GM10248 (cell line): ENCODE results near the gene AP2B1.

ENCODE experiments used
- CTCF ChIA-PET: fragments of 300-600 bp; sonication (Branson Sonifier 250); formaldehyde crosslinking; extraction: SDS; loops from one replicate; lab custom pipeline; 2021; ENCODE audit warnings: antibody characterized with exemption; lab: Yijun Ruan, JAX
- POLR2A ChIA-PET: fragments of 350-650 bp; sonication (Branson Sonifier 250); formaldehyde crosslinking; extraction: SDS; loops from one replicate; lab custom pipeline; 2020; ENCODE audit warnings: antibody characterized with exemption; lab: Yijun Ruan, JAX
- DNase-seq: peaks from one replicate; pipeline ENCODE4 v3.0.0; 2012; ENCODE audit errors: extremely low spot score
- TF ChIP-seq, protein P1 (sequence below): IDR thresholded peaks from 2 replicates; pipeline ENCODE4 v1.5.1; 2012; ENCODE audit warnings: mild to moderate bottlenecking, low read depth; ENCODE audit errors: extremely low read depth, missing control alignments, control extremely low read depth

AP2B1 gene

DNA sequence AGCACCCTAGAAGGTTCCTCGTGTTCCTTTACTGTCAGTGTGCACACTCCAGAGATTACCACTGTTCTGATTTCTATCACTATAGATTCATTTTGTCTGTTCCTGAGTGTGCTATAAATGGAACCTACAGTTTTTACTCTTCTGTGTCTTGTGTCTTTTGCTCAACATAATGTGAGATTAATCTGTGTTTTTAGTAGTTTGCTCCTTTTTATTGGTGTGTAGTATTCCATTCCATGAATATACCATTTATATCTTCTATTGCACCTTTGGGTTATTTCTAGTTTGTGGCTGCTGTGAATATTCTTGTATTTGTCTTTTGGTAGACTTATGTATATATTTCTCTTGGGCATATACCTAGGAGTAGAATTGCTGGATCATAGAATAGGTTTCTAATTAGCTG lies 68.2 kb downstream of the AP2B1 start:
- no peak for DNase-seq
- CTCF ChIA-PET = interaction anchor here (1.7 kb wide), 1 partner anchor 10 kb away, joined by 5 read pairs; no protein-coding TSS in a partner anchor
- TF ChIP-seq, protein P1, sequence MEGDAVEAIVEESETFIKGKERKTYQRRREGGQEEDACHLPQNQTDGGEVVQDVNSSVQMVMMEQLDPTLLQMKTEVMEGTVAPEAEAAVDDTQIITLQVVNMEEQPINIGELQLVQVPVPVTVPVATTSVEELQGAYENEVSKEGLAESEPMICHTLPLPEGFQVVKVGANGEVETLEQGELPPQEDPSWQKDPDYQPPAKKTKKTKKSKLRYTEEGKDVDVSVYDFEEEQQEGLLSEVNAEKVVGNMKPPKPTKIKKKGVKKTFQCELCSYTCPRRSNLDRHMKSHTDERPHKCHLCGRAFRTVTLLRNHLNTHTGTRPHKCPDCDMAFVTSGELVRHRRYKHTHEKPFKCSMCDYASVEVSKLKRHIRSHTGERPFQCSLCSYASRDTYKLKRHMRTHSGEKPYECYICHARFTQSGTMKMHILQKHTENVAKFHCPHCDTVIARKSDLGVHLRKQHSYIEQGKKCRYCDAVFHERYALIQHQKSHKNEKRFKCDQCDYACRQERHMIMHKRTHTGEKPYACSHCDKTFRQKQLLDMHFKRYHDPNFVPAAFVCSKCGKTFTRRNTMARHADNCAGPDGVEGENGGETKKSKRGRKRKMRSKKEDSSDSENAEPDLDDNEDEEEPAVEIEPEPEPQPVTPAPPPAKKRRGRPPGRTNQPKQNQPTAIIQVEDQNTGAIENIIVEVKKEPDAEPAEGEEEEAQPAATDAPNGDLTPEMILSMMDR = no peak
- POLR2A ChIA-PET = no interaction called here

DNA sequence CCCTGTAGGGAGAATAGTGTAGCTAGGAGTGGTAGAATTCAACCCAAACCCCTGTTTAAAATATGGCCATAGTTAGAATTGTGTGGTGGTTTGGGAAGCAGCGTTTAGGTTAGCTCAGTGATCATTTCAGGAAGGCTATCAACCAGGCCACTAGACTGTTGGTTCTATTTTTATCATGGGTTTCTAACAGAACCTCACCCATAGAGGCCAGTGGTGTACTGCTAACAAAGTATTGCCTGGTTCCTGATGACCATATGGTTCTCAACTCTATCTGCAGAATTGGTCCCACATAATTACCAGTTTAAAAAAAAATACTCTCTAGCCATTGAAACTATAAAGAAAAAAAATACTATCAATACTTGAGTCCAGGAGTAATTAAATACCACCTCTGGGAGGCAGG lies 73.8 kb downstream of the AP2B1 start:
- ChIA-PET CTCF (interaction anchor here (0.7 to 1.2 kb wide), 3 partner anchors 12 to 47 kb away, joined by 3 to 4 read pairs (median 3); no protein-coding TSS in a partner anchor), POLR2A (no interaction called here)
- TF ChIP-seq, protein P1 = no peak
- DNase-seq = no peak

DNA sequence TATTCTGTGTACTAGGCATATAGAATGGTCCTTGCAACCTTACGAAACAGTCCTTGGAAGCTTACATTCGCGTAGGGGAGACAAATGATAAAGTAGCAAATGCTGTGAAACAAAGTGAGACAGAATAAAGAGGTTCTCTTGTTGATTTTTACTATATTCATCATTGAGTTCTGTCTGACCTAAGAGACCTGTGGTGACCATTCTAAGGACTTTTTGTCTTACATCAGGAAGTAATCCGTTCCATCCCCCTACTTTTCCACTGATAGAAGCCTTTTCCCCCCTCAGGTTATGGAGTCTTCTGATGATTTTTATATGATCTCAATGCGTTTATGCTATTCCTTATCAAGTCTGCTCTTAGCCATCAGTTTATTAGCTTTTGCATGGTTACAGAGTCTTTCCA lies 77.6 kb downstream of the AP2B1 start:
- POLR2A ChIA-PET = no interaction called here
- CTCF ChIA-PET = interaction anchor here (0.9 to 1.5 kb wide), 6 partner anchors 9 to 100 kb away, joined by 3 to 5 read pairs (median 4); no protein-coding TSS in a partner anchor
- TF ChIP-seq, protein P1 = no peak

DNA sequence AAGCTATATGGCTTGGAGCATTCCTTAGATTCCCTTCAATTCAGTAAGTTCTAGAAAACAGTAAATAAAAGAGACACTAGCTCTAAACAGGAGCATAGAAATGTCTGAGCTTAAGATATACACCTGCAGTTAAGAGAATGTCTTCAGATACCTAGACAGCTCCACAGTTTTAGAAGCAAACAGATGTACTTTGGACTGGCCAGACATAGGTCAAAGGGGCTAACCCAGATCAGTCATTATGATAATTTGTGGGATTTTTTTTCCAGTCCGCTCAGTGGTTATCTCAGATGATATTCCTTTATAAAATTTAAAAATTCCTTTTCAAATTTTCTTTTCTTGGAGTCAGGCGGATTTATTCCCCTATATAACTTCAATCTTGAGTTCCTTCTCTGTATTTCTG lies 78.5 kb downstream of the AP2B1 start:
- CTCF ChIA-PET = interaction anchor here (0.8 to 1.5 kb wide), 7 partner anchors 9 to 99 kb away, joined by 3 to 5 read pairs (median 3); no protein-coding TSS in a partner anchor
- POLR2A ChIA-PET = no interaction called here
- TF ChIP-seq, protein P1 = no peak
- no peak for DNase-seq

More for the DNA sequence above, 77.6 kb downstream of the AP2B1 start:
- DNase-seq = no peak

DNA sequence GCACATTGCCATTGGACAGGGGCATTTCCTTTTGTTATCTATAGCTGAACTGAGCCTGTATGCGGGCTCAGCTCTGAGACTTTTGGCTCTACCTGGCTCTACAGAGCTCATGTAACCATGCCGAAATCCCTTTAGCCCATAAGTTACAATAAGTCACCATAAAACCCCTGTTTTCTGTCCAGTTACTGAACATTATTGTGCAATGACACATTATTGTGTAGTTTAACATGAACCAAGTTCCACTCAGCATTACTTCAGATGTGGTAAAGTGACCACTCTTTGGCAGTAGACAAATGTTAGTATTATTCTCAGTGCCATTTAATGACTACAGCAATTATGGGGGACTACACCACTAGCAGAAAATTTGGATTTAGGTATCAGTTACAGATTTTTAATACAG lies 78.9 kb downstream of the AP2B1 start:
- CTCF ChIA-PET = interaction anchor here (0.8 to 1.5 kb wide), 7 partner anchors 8 to 98 kb away, joined by 3 to 5 read pairs (median 3); no protein-coding TSS in a partner anchor
- TF ChIP-seq, protein P1 = no peak

DNA sequence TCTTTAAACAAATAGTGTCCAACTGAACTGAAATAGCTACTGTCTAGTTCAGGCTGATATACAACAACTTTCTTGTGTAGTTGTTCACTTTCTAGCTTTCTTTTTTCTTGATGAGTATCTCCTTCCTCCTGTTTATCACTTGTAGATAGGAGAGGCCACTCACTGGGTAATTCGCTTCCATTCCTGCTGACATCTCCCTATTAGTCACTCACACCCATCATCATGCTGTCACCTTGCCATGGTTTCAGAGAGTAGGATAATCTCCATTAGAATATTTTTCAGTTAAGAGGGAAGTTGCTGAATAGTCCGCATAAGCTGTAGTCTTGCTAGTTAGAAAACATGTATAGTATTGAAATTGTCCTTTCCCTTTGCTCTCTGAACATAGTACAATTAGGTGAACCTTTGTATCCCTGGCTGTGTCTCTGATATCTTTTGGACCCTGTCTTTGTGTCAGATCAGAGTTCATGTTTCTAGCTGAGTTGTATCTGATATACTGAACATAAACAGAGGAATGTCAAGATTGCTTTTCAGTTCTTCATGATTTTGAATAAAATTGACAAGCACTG lies 79.9 kb downstream of the AP2B1 start:
- DNase-seq = no peak
- CTCF ChIA-PET = interaction anchor here (1.0 to 1.1 kb wide), 2 partner anchors 81 to 97 kb away, joined by 3 to 4 read pairs; no protein-coding TSS in a partner anchor
- POLR2A ChIA-PET = no interaction called here
- TF ChIP-seq, protein P1 = no peak

More for the DNA sequence above, 78.9 kb downstream of the AP2B1 start:
- POLR2A ChIA-PET = no interaction called here
- DNase-seq = no peak
